Memory B cell (primary cell): ENCODE results near the gene CEP55.
A peak's percentile ranks its signal among the peaks of the same experiment; 100 is the strongest.
"Not testable (repeated sequence)": the region's sequence is repeated elsewhere in the genome, so short reads cannot be mapped to it uniquely, and the experiment has no call there.

Experiments used
- ATAC-seq: fragments of 150-1000 bp; cut with Tn5 transposase; 2 replicates; pipeline ENCODE4 v1.10.0; 2021; ENCODE audit warnings: low read depth, mild to moderate bottlenecking, moderate library complexity
- DNase-seq, 2 donors: peaks; one replicate each; pipeline ENCODE4 v3.0.0; 2022; ENCODE audit warnings: low spot score in 2 of 2
- H3K27ac Mint-ChIP-seq: one replicate; pipeline ENCODE4 v1.8.0; 2022; ENCODE audit warnings: mild to moderate bottlenecking, moderate library complexity, mixed read lengths
- H3K27me3 Mint-ChIP-seq: one replicate; pipeline ENCODE4 v1.8.0; 2022; ENCODE audit warnings: mixed read lengths
- H3K36me3 Mint-ChIP-seq: one replicate; pipeline ENCODE4 v1.8.0; 2022; ENCODE audit warnings: mild to moderate bottlenecking, mixed read lengths
- H3K4me1 Mint-ChIP-seq: one replicate; pipeline ENCODE4 v1.8.0; 2022; ENCODE audit warnings: mixed read lengths
- H3K4me3 Mint-ChIP-seq: one replicate; pipeline ENCODE4 v1.8.0; 2022; ENCODE audit warnings: mild to moderate bottlenecking, moderate library complexity, mixed read lengths
- H3K9me3 Mint-ChIP-seq: one replicate; pipeline ENCODE4 v1.8.0; 2022; ENCODE audit warnings: mixed read lengths

Gene CEP55

DNA sequence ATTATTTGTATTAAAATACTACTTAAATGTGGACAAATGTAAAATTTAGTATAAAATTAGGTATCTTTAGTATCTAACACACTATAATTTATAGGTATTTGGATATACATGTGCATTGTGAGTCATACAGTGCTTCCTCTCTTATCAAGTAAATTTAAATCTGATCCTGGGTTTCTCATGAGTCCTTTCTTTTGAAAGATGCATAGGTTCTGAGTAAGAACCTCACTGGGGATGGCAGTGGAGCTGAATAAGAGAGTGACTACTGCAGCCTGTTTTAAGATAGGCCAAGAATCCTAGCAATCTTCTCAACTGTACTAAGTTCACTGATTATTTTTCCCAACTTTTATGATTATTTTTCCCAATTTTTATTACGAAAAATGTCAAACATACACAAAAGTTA is 16.2 kb downstream of the CEP55 start:
- ATAC-seq (no peak), DNase-seq (no peak)
- no peaks in the 10 kb centered on the region for H3K36me3 Mint-ChIP-seq
- no peaks in the 10 kb centered on the region for H3K27me3 Mint-ChIP-seq
- H3K9me3 Mint-ChIP-seq = no peaks in the 10 kb centered on the region
- no peak overlapping the region for H3K4me3 Mint-ChIP-seq
- no peak overlapping the region for H3K27ac Mint-ChIP-seq
- peaks cover 7% of the 10 kb centered on the region for H3K4me1 Mint-ChIP-seq

DNA sequence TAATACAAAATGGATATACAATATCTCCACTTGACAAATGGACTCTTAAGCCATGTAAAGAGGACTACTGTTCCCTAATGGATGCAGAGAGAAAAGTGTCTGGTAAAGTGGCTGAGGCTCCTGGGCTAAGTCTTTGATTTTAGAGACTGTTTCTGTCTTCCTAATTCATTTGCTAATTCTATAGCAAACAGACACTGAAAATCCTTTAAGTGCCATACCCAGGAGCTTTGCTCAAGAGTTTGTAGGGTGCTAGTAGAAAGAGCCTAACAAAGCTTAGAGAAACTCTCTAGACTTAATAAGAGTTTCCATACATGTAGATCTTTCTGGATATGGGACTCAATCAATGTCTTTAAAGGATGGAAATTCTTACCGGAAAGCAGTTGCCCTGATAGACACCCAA is 16.7 kb downstream of the CEP55 start:
- Mint-ChIP-seq H3K4me1 (peaks cover 7% of the 10 kb centered on the region), H3K27ac (no peak overlapping the region), H3K27me3 (no peaks in the 10 kb centered on the region), H3K36me3 (no peaks in the 10 kb centered on the region), H3K4me3 (no peak overlapping the region), H3K9me3 (no peaks in the 10 kb centered on the region)
- DNase-seq = no peak
- no peak for ATAC-seq

DNA sequence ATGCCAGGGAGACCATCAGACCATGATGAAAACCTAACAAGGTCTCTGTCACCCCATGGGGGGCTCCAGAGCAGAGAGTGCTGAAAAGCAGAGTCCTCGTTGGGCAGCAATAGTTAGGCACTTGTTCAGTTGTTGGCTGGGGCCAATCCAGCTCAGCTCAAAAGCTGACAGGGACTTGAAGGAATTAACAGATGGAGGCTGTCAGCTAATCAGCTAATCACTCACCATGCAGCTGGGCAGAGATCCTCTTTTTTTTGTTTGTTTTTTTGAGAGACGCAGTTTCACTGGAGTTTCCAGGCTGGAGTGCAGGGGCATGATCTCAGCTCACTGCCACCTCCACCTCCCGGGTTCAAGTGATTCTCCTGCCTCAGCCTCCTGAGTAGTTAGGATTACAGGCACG is 18.1 kb downstream of the CEP55 start:
- DNase-seq (no peak), ATAC-seq (no peak)
- H3K4me3 Mint-ChIP-seq = no peak overlapping the region
- H3K27ac Mint-ChIP-seq = no peak overlapping the region
- no peaks in the 10 kb centered on the region for H3K27me3 Mint-ChIP-seq
- no peaks in the 10 kb centered on the region for H3K9me3 Mint-ChIP-seq
- no peaks in the 10 kb centered on the region for H3K36me3 Mint-ChIP-seq
- H3K4me1 Mint-ChIP-seq = peaks cover 7% of the 10 kb centered on the region

DNA sequence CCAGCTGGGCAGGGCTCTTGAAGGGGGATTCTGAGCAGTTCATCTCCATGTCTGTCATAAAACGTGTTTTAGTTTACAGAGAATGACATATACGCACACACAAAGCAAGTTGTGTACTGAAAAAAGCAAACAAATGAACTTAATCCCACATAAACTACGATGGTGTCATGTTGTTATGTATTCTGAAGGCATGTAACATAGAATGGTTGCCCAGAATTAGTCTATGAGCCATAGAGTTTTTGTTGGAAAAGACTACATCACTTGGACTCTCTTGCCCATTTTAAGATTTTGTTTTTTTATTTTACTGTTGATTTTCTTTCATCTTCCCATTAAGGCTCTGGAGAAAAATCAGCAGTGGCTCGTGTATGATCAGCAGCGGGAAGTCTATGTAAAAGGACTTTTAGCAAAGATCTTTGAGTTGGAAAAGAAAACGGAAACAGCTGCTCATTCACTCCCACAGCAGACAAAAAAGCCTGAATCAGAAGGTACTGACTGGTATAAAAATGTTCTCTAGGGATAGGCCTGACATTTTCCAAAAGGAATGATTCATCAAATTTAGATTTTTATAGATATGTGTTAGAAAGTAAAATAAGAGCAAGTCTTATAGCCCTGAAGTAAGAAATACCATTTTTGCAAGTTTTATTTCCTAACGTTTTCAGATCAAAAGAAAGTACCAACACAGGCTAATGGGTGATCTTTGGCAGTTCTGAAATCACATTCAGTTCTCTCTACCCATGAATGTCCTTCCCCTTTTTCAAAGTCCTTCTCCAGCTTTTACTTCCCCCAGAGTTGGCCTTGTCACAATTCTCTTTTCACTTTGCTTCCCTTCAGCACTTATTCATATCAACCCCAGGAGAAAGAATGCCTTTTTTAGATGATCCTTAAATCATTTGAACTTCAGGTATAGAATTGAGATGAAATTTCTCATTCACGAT is 18.9 kb downstream of the CEP55 start:
- Mint-ChIP-seq H3K4me1 (peaks cover 7% of the 10 kb centered on the region), H3K4me3 (no peak overlapping the region), H3K9me3 (no peaks in the 10 kb centered on the region), H3K27me3 (no peaks in the 10 kb centered on the region), H3K27ac (no peak overlapping the region), H3K36me3 (no peaks in the 10 kb centered on the region)
- ATAC-seq (no peak), DNase-seq (no peak)

DNA sequence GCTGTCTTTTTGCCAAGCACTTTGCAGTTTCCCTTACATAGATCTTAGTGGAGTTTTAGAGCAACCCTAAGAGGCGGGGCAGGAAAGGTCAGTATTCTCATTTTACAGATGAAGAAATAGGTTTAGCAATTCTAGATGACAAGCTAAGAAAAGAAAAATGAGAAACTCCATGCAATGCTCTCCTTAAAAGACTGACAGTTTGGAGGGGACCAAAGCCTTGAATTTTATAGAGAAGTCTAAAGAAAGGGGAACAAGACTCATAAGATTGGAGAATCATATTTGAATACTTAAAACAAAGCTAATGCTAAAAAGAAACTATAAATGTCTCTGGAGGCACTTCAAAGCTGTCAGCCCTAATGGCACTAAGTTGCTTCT is 19.6 kb downstream of the CEP55 start:
- no peak for DNase-seq
- Mint-ChIP-seq H3K4me1 (peaks cover 7% of the 10 kb centered on the region), H3K36me3 (no peaks in the 10 kb centered on the region), H3K27me3 (no peaks in the 10 kb centered on the region), H3K9me3 (no peaks in the 10 kb centered on the region), H3K27ac (no peak overlapping the region), H3K4me3 (no peak overlapping the region)
- no peak for ATAC-seq

DNA sequence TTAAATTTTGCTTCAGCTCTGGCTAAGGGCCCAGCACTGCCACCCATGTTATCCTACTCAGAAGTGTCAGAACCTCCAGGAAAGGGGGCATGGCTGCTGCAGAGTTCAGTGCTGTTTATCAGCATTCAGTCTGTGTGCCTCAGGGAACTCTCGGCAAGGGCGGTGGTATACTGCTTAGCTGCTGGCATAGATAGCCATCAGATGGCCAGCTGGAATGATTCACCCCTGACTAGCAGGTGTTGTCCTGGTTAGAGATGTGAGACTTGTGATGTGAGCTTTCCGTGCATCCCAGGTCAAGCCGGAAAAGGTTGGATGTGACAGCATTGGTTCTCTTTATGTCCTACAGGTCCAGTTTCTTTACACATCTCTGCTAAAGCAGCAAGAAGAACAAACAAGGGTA is 22.1 kb downstream of the CEP55 start:
- H3K4me3 Mint-ChIP-seq = no peak overlapping the region
- no peaks in the 10 kb centered on the region for H3K9me3 Mint-ChIP-seq
- H3K36me3 Mint-ChIP-seq = no peaks in the 10 kb centered on the region
- peaks cover 4% of the 10 kb centered on the region for H3K4me1 Mint-ChIP-seq
- no peaks in the 10 kb centered on the region for H3K27me3 Mint-ChIP-seq
- DNase-seq = no peak
- no peak overlapping the region for H3K27ac Mint-ChIP-seq
- ATAC-seq = no peak

DNA sequence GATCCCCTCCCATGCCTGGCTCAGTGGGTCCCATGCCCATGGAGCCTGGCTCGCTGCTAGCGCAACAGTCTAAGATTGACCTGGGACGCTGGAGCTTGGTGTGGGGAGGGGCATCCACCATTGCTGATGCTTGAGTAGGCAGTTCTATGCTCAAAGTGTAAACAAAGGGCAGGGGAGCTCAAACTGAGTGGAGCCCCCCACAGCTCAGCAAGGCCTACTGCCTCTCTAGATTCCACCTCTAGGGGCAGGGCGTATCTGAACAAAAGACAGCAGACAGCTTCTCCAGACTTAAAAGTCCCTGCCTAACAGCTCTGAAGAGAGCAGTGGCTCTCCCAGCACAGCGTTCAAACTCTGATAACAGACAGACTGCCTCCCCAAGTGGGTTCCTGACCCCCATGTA is 38.9 kb downstream of the CEP55 start:
- Mint-ChIP-seq H3K4me1 (no peaks in the 10 kb centered on the region), H3K27me3 (peaks cover 8% of the 10 kb centered on the region), H3K4me3 (no peak overlapping the region), H3K36me3 (no peaks in the 10 kb centered on the region), H3K9me3 (no peaks in the 10 kb centered on the region), H3K27ac (no peak overlapping the region)
- ATAC-seq = no peak
- no peak for DNase-seq

DNA sequence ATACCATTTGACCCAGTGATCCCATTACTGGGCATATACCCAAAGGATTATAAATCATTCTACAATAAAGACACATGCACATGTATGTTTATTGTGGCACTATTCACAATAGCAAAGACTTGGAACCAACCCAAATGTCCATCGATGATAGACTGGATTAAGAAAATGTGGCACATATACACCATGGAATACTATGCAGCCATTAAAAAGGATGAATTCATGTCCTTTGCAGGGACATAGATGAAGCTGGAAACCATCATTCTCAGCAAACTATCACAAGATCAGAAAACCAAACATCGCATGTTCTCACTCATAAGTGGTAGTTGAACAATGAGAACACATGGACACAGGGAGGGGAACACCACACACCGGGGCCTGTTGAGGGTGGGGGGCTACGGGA is 44.5 kb downstream of the CEP55 start:
- H3K36me3 Mint-ChIP-seq, H3K27ac Mint-ChIP-seq, DNase-seq, H3K4me1 Mint-ChIP-seq, ATAC-seq, H3K27me3 Mint-ChIP-seq, H3K4me3 Mint-ChIP-seq, H3K9me3 Mint-ChIP-seq: not testable (repeated sequence)

DNA sequence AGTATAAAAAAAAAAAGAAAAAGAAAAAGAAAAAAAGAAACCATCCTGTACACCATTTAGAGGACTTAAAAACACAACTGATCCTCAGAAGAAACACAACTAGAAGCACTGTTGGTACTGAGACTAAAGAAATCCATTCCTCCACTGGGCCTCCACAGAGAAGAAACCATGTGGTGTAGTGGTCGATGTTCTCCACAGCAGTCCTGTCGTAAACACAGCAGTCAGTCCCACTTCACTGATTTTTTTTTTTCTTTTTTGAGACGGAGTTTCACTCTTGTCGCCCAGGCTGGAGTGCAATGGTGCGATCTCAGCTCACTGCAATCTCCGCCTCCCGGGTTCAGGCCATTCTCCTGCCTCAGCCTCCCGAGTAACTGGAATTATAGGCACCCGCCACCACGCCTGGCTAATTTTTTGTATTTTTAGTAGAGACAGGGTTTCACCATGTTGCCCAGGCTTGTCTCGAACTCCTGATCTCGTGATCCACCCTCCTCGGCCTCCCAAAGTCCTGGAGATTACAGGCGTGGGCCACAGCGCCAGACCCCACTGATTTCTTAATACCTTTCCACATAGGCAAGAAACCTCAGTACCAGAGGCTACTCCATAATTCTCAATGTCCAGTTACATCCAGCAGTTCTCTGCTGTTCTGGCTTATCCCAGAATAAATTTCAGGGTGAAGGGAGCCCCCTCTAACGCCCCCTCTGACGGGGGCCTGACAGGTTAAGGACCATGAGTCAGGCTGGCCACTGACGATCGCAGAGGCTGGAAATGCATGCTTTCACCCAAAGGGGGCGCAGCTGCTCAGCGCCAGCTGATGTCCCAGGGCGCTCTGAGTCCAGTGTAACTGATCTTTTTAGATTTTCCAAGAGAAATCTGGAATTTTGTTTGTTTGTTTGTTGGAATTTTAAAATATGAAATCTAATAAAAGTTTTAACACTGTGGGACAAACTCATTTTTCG is 45.3 kb downstream of the CEP55 start:
- Mint-ChIP-seq H3K4me3 (no peak overlapping the region), H3K9me3 (no peaks in the 10 kb centered on the region), H3K36me3 (no peaks in the 10 kb centered on the region), H3K27ac (no peak overlapping the region), H3K4me1 (no peaks in the 10 kb centered on the region), H3K27me3 (peaks cover 2% of the 10 kb centered on the region)
- DNase-seq (peak in 1 of 2 donors; percentile 7), ATAC-seq (no peak)

DNA sequence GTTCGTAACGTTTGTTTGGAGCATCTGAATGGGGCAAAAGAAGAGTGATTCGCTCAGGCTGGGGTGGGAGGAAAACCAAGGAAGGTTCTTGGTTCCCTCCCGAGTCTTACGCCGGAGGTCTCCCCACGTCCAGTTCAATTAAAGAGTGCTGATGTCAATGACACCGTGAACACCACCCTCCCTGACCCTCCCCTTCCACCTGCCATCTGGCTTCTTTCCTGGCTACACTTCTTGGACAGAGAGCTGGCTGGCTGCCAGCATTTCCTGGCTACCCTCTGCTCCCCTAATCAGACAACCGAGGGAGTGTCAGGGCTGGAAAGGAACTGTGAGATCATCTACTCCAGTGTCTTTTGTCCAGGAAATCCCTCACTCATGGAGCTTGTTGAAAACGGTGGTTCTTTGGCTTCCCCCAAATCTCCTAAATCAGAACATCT is 46.0 kb downstream of the CEP55 start:
- no peaks in the 10 kb centered on the region for H3K4me1 Mint-ChIP-seq
- H3K27me3 Mint-ChIP-seq = peaks cover 3% of the 10 kb centered on the region
- DNase-seq = no peak
- H3K9me3 Mint-ChIP-seq = no peaks in the 10 kb centered on the region
- H3K4me3 Mint-ChIP-seq = no peak overlapping the region
- H3K27ac Mint-ChIP-seq = no peak overlapping the region
- ATAC-seq = no peak
- no peaks in the 10 kb centered on the region for H3K36me3 Mint-ChIP-seq

DNA sequence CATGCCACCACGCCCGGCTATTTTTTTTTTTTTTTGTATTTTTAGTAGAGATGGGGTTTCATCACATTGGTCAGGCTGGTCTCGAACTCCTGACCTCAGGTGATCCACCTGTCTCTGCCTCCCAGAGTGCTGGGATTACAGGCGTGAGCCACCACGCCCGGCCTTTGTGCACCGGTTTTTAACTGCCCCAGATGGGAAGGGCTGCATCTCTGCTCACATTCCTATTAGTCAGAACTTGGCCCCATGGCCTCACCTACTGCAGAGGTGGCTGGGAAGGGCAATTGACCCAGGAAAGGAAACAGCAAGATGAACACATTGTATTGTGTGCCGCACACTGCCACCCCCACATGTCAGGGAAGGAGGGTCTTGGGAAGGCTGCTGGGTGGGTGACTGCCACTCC is 50.6 kb downstream of the CEP55 start:
- H3K4me1 Mint-ChIP-seq, DNase-seq, H3K9me3 Mint-ChIP-seq, H3K27me3 Mint-ChIP-seq, ATAC-seq, H3K36me3 Mint-ChIP-seq, H3K4me3 Mint-ChIP-seq, H3K27ac Mint-ChIP-seq: not testable (repeated sequence)

DNA sequence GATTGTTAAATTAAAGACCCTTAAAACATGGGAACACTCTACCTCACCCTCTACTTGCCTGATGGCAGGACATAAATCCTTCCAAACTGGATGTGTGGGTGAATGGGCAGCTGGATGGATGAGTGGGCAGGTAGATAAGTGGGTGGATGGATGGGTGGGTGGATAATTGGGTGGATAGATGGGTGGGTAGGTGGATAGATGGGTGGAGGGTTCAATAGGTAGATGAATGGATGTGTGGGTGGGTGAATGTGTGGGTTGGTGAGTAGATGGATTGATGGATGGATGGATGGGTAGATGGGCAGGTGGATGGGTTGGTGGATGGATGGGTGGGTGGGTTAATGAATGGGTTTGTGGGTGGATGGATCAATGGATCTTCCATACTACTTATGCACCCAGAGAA is 51.1 kb downstream of the CEP55 start:
- no peak for ATAC-seq
- H3K27ac Mint-ChIP-seq = no peak overlapping the region
- H3K36me3 Mint-ChIP-seq = no peaks in the 10 kb centered on the region
- no peaks in the 10 kb centered on the region for H3K4me1 Mint-ChIP-seq
- H3K9me3 Mint-ChIP-seq = no peaks in the 10 kb centered on the region
- no peak overlapping the region for H3K4me3 Mint-ChIP-seq
- DNase-seq = no peak
- H3K27me3 Mint-ChIP-seq = peaks cover 7% of the 10 kb centered on the region

DNA sequence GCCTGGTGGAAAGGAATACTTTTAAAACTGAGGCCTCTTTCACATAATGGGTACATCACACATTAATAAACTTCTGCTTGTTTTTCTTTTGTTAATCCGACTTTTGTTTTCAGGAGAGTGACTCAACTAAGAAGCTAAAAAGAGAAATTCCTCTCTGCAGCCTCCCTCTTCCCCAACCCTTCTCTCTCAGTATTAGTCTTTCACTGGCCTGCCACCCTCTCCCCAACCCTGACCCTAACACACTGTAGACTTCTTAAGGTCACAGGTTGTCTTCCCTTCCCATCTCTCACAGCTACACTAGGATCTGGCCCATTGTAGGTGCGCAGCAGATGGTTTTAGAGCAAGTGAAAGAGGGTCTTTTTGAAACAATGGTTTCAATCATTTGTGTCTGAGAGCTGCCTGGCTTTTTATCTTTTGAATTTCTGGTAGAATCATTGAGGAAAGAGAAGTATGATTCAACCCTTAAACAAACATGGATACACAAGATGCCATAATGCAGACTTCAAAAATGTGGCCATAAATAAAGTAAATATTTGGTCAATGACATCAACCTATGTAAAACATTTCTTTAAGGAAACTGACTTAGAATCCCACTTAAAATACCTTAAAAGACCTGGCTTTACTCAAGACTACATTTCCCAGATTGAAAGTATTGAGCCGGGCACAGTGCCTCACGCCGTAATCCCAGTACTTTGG is 52.1 kb downstream of the CEP55 start:
- no peaks in the 10 kb centered on the region for H3K9me3 Mint-ChIP-seq
- ATAC-seq = no peak
- H3K36me3 Mint-ChIP-seq = no peaks in the 10 kb centered on the region
- no peak overlapping the region for H3K27ac Mint-ChIP-seq
- H3K4me3 Mint-ChIP-seq = no peak overlapping the region
- H3K27me3 Mint-ChIP-seq = peaks cover 11% of the 10 kb centered on the region
- DNase-seq = no peak
- H3K4me1 Mint-ChIP-seq = no peaks in the 10 kb centered on the region

DNA sequence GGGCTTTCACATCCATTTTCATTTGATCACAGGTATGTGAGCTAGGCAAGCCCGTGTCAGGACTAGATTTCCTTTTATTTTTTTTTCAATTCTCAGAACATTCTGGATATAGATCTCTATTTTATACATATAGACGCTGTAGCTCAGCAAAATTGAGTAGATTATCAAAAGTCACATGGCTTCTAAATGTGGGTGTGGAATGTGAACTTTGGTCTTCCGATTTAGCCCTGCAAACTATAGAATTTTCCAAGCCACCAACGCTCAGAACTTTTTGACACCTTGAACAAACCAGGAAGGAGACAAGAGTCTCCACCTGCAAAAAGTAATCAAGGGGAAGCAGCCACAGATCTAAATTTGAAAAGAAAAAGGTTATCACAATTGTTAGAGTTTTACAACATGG is 54.2 kb downstream of the CEP55 start:
- Mint-ChIP-seq H3K4me3 (no peak overlapping the region), H3K4me1 (no peaks in the 10 kb centered on the region), H3K27ac (no peak overlapping the region), H3K9me3 (no peaks in the 10 kb centered on the region), H3K27me3 (peaks cover 13% of the 10 kb centered on the region), H3K36me3 (no peaks in the 10 kb centered on the region)
- no peak for DNase-seq
- no peak for ATAC-seq
